Measurements from ENCODE around the gene TMC7. TPM values are rescaled to one million over a fixed set of nuclear protein-coding genes. Genes with fewer than 3 reads are reported as not detected.
A peak's percentile ranks its signal among the peaks of the same experiment; 100 is the strongest.

TMC7 gene
- total RNA-seq (ENCODE audit: unreplicated experiment) = 2.5 TPM
- long read RNA-seq, partial matches to known transcripts = 0 of 2 reads
- long read RNA-seq, other reads (novel, unspliced or antisense) = 2 of 2 reads

DNA sequence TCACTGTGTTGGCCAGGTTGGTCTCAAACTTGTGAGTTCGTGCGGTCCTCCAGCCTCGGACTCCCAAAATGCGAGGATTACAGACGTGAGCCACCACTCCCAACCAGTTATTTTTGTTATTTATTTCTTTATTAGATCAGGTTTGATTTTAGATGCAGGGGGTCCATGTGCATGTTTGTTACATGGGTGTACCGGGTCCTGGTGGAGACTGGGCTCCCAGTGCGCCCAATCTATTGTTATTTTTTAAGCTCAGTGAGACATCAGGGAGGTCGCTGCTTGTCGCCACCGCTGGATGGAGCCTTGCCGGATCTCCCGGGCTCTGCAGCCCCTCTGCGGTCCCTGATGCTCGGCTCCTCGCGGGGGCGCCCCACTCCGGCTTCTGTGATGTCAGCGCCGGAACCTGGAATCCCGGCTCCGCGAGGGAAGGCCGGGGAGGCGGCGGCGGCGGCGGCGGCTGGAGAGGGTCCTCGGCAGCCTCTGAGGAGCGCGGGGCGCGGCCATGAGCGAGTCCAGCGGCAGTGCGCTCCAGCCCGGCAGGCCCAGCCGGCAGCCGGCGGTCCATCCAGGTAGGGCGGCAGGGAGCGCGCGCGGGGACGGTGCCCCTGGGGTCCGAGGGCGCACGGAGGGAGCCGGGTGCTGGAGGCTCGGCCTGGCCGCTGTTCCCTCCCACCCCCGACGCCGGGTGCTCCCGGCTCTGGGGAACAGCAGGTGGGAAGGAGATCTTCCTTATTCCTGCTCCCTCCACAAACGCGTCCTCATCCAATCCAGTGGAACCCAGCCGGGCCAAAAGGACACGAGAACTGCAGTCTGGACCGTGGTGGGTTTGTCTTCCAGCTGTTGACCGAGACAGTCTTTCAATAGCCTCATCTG lies at the start of gene TMC7:
TSS of gene TMC7 (plus strand) at position 370 of the 870 bp plus-strand sequence. CDS start at position 500, 130 bp downstream.
- peak within 1 kb of the TSS; percentile 83 for H3K4me3 Mint-ChIP-seq (ENCODE audit: unreplicated experiment)
- TF ChIP-seq, protein P1, sequence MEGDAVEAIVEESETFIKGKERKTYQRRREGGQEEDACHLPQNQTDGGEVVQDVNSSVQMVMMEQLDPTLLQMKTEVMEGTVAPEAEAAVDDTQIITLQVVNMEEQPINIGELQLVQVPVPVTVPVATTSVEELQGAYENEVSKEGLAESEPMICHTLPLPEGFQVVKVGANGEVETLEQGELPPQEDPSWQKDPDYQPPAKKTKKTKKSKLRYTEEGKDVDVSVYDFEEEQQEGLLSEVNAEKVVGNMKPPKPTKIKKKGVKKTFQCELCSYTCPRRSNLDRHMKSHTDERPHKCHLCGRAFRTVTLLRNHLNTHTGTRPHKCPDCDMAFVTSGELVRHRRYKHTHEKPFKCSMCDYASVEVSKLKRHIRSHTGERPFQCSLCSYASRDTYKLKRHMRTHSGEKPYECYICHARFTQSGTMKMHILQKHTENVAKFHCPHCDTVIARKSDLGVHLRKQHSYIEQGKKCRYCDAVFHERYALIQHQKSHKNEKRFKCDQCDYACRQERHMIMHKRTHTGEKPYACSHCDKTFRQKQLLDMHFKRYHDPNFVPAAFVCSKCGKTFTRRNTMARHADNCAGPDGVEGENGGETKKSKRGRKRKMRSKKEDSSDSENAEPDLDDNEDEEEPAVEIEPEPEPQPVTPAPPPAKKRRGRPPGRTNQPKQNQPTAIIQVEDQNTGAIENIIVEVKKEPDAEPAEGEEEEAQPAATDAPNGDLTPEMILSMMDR (IDR thresholded peaks at IDR 0.05; ENCODE audit: partially characterized antibody, unreplicated experiment) = peak; percentile 59
- H3K36me3 Mint-ChIP-seq (ENCODE audit: unreplicated experiment) = no peaks in the 10 kb centered on the region
- DNase-seq = peak; percentile 97
- H3K4me1 Mint-ChIP-seq (ENCODE audit: low read depth, unreplicated experiment) = peaks cover 4% of the 10 kb centered on the region
- H3K27ac Mint-ChIP-seq (ENCODE audit: unreplicated experiment) = peak within 1 kb of the TSS; percentile 48
- H3K9me3 Mint-ChIP-seq (ENCODE audit: unreplicated experiment) = no peaks in the 10 kb centered on the region
- peaks cover 1% of the 10 kb centered on the region for H3K27me3 Mint-ChIP-seq (ENCODE audit: unreplicated experiment)

DNA sequence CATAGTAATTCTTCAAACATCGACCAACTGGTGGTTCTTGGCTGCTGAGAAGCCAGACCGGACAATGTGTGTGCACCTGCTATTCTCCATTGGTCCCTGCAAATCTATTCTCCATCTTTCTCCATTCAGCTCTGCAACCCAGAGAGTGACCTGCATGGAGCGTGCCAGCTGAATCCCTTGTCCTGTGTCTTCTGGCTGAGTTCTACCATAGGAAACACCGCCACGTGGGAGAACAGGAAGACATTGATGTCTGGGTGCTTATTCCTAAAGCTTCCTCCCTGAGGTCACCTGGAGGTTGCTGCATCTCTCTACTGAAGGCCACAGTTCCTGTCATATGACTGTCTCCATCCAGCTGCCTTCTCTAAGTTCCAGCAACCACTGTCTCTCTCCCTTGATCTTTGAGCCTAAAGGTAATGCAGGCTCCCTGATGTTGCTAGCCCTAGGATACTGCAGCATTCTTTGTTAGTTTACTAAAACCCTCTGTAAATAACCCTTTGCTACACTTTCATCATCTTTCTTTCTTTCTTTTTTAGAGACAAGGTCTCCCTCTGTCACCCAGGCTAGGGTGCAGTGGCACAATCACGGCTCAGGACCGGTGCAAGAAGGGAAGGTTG lies 46.9 kb upstream of the TMC7 start:
- H3K36me3 Mint-ChIP-seq (ENCODE audit: unreplicated experiment) = no peaks in the 10 kb centered on the region
- no peak overlapping the region for H3K27ac Mint-ChIP-seq (ENCODE audit: unreplicated experiment)
- TF ChIP-seq, protein P1 (IDR thresholded peaks at IDR 0.05; ENCODE audit: partially characterized antibody, unreplicated experiment) = no peak
- no peaks in the 10 kb centered on the region for H3K9me3 Mint-ChIP-seq (ENCODE audit: unreplicated experiment)
- H3K4me3 Mint-ChIP-seq (ENCODE audit: unreplicated experiment) = no peak overlapping the region
- no peaks in the 10 kb centered on the region for H3K27me3 Mint-ChIP-seq (ENCODE audit: unreplicated experiment)
- peaks cover 6% of the 10 kb centered on the region for H3K4me1 Mint-ChIP-seq (ENCODE audit: low read depth, unreplicated experiment)
- no peak for DNase-seq

DNA sequence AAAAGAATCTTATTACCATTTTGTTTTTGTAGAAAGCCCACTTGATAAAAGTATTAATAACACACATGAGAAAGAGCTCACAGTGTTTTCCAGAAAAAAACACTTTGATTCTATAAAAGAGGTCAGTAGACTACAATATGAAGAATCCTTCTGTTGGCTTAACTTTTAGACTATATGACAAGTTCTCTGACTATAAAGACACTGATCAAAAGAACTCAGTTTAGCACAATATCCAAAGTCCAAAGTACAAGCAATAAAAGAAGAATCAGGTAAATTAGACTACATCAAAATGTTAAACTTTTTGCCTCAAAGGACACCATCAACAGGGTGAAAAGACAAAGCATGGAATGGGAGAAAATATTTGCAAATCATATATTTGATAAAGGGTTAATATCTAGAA lies 46.3 kb upstream of the TMC7 start:
- H3K9me3 Mint-ChIP-seq (ENCODE audit: unreplicated experiment) = no peaks in the 10 kb centered on the region
- H3K4me3 Mint-ChIP-seq (ENCODE audit: unreplicated experiment) = no peak overlapping the region
- peaks cover 6% of the 10 kb centered on the region for H3K4me1 Mint-ChIP-seq (ENCODE audit: low read depth, unreplicated experiment)
- no peaks in the 10 kb centered on the region for H3K36me3 Mint-ChIP-seq (ENCODE audit: unreplicated experiment)
- TF ChIP-seq, protein P1 (IDR thresholded peaks at IDR 0.05; ENCODE audit: partially characterized antibody, unreplicated experiment) = no peak
- H3K27ac Mint-ChIP-seq (ENCODE audit: unreplicated experiment) = no peak overlapping the region
- no peaks in the 10 kb centered on the region for H3K27me3 Mint-ChIP-seq (ENCODE audit: unreplicated experiment)
- DNase-seq = no peak

DNA sequence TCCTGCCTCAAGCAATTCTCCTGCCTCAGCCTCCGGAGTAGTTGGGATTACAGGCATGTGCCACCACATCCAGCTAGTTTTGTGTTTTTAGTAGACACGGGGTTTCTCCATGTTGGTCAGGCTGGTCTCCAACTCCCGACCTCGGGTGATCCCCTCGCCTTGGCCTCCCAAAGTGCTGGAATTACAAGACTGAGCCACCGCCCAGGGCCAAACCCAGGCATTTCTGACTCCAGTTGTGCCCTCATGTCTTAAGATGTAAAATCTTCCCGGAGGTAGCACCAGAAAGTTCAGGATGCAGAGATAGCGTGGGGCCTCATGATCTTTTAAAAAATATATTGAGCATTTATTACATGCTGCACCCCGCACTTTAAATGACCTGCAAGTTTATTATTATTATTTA lies 44.7 kb upstream of the TMC7 start:
- no peaks in the 10 kb centered on the region for H3K4me1 Mint-ChIP-seq (ENCODE audit: low read depth, unreplicated experiment)
- peaks cover 3% of the 10 kb centered on the region for H3K9me3 Mint-ChIP-seq (ENCODE audit: unreplicated experiment)
- TF ChIP-seq, protein P1 (IDR thresholded peaks at IDR 0.05; ENCODE audit: partially characterized antibody, unreplicated experiment) = no peak
- H3K27me3 Mint-ChIP-seq (ENCODE audit: unreplicated experiment) = no peaks in the 10 kb centered on the region
- no peak overlapping the region for H3K27ac Mint-ChIP-seq (ENCODE audit: unreplicated experiment)
- DNase-seq = no peak
- no peak overlapping the region for H3K4me3 Mint-ChIP-seq (ENCODE audit: unreplicated experiment)
- no peaks in the 10 kb centered on the region for H3K36me3 Mint-ChIP-seq (ENCODE audit: unreplicated experiment)

DNA sequence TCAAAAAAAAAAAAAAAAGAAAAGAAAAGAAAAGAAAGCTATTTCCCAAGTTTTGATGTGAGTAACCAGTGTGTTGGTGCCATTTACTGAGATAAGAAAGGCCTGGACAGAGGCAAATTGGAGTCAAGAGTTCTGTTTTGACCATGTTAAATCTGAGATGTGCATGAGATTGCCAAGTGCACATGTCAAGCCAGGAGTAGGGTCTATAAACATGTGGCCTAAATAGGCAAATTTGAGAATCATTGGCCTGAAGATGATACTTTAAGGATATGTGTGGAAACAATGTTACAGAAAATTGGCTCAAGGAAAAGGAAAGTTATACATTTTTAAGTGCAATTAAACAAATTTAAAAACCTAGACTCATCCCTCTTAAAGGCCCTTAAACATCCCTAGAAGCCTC lies 42.3 kb upstream of the TMC7 start:
- Mint-ChIP-seq H3K36me3 (ENCODE audit: unreplicated experiment) (no peaks in the 10 kb centered on the region), H3K27ac (ENCODE audit: unreplicated experiment) (no peak overlapping the region), H3K27me3 (ENCODE audit: unreplicated experiment) (peaks cover 2% of the 10 kb centered on the region), H3K9me3 (ENCODE audit: unreplicated experiment) (peaks cover 3% of the 10 kb centered on the region), H3K4me1 (ENCODE audit: low read depth, unreplicated experiment) (no peaks in the 10 kb centered on the region), H3K4me3 (ENCODE audit: unreplicated experiment) (no peak overlapping the region)
- no peak for DNase-seq
- TF ChIP-seq, protein P1 (IDR thresholded peaks at IDR 0.05; ENCODE audit: partially characterized antibody, unreplicated experiment) = no peak

Data from glutamatergic neuron (in vitro differentiated cells).